ENCODE measurements around the gene ARHGAP15. TPM values are rescaled to one million over a fixed set of nuclear protein-coding genes. Genes with fewer than 3 reads are reported as not detected.

Gene ARHGAP15
- total RNA-seq, 1 experiment from 2014 or later: 0.42 TPM

DNA sequence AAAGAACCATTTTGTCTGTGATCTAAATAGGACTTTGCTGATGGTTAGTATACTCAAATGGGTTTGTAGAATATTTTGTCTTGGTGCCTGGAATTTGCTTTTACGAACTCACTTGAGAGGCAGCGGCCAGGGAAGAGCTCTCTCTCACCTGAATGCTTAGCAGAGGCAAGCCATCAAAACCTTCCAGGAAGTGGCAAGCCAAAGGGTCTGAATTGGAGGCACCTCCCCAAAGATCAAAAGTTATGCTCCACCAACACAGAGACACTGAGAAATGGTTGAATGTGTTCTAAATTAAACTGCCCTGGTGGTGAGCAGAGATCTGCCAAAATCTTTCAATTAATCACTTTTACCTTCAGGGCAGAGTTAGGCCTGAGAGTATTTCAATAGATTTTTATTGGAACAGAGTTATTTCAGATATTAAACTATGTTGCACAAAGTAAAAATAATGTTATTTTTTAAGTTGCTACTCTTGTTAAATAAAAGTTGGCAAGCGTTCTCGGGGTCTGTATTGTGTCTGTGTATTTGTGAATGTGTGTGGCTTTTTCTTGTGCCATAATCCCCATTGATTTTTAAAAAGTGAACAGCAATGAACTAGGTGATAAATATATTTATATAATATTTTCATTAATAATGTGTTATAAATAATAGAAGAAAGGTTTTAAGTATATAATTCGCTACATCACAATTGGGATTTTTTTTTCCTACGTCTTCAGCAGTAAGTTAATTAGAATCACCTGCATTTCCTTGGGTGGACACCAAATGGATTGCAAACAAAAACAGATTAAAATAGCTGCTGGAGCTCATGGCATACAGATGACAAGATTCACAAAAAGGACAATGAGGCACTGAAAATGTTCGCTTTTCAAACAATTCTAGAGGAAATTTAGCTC, 416.1 kb downstream of the ARHGAP15 start:
- Histone ChIP-seq H3K79me2 (ENCODE audit: insufficient read depth, low read length) (no peaks in the 10 kb centered on the region), H4K20me1 (ENCODE audit: insufficient read depth) (no peaks in the 10 kb centered on the region), H3K9me3 (ENCODE audit: control insufficient read depth in 1 of 2, insufficient read depth in 1 of 2, low read depth in 1 of 2, low read length in 2 of 2) (no peaks in the 10 kb centered on the region), H3K9ac (ENCODE audit: low read length) (no peak overlapping the region), H3K4me1 (ENCODE audit: control insufficient read depth in 1 of 2, insufficient read depth in 2 of 2, low read length in 2 of 2) (no peaks in the 10 kb centered on the region), H3K36me3 (ENCODE audit: control insufficient read depth in 1 of 2, insufficient read depth in 2 of 2, low read length in 2 of 2) (no peaks in the 10 kb centered on the region), H3K9me2 (ENCODE audit: insufficient read depth) (no peaks in the 10 kb centered on the region), H3K27ac (ENCODE audit: low read depth, low read length) (no peak overlapping the region), H3K27me3 (ENCODE audit: insufficient read depth, low read length) (no peaks in the 10 kb centered on the region), H2AFZ (ENCODE audit: low read depth, low read length, poor library complexity, severe bottlenecking) (no peak overlapping the region), H3K4me3 (replicated peaks in 1 of 2; ENCODE audit: low read depth in 1 of 2, low read length in 2 of 2) (no peak overlapping the region), H3K4me2 (ENCODE audit: low read length) (no peak overlapping the region)
- CTCF ChIA-PET: no interaction called here
- no TSS peak for BruUV-seq (replicated peaks)
- ATAC-seq (no peak), DNase-seq (ENCODE audit: low read depth, low spot score) (no peak)
- POLR2A ChIA-PET: no interaction called here
- RAD21 ChIA-PET (ENCODE audit: low non-redundant PET in 1 of 2, low total read pairs in 2 of 2, uncharacterized antibody in 2 of 2, unreplicated experiment in 2 of 2): no interaction called here
- intact Hi-C loops (cut with micrococcal nuclease): no loop called here
- no peak for TF ChIP-seq POLR2AphosphoS5 (IDR thresholded peaks at IDR 0.05; ENCODE audit: low read depth, low read length)
- no peak for TF ChIP-seq SIN3A (IDR thresholded peaks at IDR 0.05; ENCODE audit: low read depth)
- no peak for TF ChIP-seq SRF (IDR thresholded peaks at IDR 0.05; ENCODE audit: low read depth)
- no peak for TF ChIP-seq ELF1 (IDR thresholded peaks at IDR 0.05; ENCODE audit: borderline replicate concordance, low read depth)
- TF ChIP-seq POLR2A (IDR thresholded peaks at IDR 0.05; ENCODE audit: borderline replicate concordance, extremely low read depth, insufficient read depth, insufficient read length): no peak
- TF ChIP-seq ZFX (IDR thresholded peaks at IDR 0.05): no peak

- H3K27me3 ChIP-seq (ENCODE audit: insufficient read depth, low read length): no peaks in the 10 kb centered on the region
- RAD21 ChIA-PET (ENCODE audit: low non-redundant PET in 1 of 2, low total read pairs in 2 of 2, uncharacterized antibody in 2 of 2, unreplicated experiment in 2 of 2): no interaction called here
- no peak overlapping the region for H3K27ac ChIP-seq (ENCODE audit: low read depth, low read length)
- ATAC-seq (no peak), DNase-seq (ENCODE audit: low read depth, low spot score) (no peak)
- H3K79me2 ChIP-seq (ENCODE audit: insufficient read depth, low read length): no peaks in the 10 kb centered on the region
- BruUV-seq (replicated peaks): no TSS peak
- H3K9ac ChIP-seq (ENCODE audit: low read length): no peak overlapping the region
- no peak overlapping the region for H2AFZ ChIP-seq (ENCODE audit: low read depth, low read length, poor library complexity, severe bottlenecking)
- POLR2A ChIA-PET: no interaction called here
- no peaks in the 10 kb centered on the region for H3K4me1 ChIP-seq (ENCODE audit: control insufficient read depth in 1 of 2, insufficient read depth in 2 of 2, low read length in 2 of 2)
- H3K9me3 ChIP-seq (ENCODE audit: control insufficient read depth in 1 of 2, insufficient read depth in 1 of 2, low read depth in 1 of 2, low read length in 2 of 2): no peaks in the 10 kb centered on the region
- CTCF ChIA-PET: no interaction called here
- H3K4me2 ChIP-seq (ENCODE audit: low read length): no peak overlapping the region
- no peaks in the 10 kb centered on the region for H3K36me3 ChIP-seq (ENCODE audit: control insufficient read depth in 1 of 2, insufficient read depth in 2 of 2, low read length in 2 of 2)
- TF ChIP-seq CEBPB (IDR thresholded peaks at IDR 0.05; ENCODE audit: low read depth): no peak
- TF ChIP-seq SIN3A (IDR thresholded peaks at IDR 0.05; ENCODE audit: low read depth): no peak
- no peak for TF ChIP-seq FOSL1 (IDR thresholded peaks at IDR 0.05; ENCODE audit: low read depth)
- TF ChIP-seq ATF3 (IDR thresholded peaks at IDR 0.05): no peak
- TF ChIP-seq, protein P1, sequence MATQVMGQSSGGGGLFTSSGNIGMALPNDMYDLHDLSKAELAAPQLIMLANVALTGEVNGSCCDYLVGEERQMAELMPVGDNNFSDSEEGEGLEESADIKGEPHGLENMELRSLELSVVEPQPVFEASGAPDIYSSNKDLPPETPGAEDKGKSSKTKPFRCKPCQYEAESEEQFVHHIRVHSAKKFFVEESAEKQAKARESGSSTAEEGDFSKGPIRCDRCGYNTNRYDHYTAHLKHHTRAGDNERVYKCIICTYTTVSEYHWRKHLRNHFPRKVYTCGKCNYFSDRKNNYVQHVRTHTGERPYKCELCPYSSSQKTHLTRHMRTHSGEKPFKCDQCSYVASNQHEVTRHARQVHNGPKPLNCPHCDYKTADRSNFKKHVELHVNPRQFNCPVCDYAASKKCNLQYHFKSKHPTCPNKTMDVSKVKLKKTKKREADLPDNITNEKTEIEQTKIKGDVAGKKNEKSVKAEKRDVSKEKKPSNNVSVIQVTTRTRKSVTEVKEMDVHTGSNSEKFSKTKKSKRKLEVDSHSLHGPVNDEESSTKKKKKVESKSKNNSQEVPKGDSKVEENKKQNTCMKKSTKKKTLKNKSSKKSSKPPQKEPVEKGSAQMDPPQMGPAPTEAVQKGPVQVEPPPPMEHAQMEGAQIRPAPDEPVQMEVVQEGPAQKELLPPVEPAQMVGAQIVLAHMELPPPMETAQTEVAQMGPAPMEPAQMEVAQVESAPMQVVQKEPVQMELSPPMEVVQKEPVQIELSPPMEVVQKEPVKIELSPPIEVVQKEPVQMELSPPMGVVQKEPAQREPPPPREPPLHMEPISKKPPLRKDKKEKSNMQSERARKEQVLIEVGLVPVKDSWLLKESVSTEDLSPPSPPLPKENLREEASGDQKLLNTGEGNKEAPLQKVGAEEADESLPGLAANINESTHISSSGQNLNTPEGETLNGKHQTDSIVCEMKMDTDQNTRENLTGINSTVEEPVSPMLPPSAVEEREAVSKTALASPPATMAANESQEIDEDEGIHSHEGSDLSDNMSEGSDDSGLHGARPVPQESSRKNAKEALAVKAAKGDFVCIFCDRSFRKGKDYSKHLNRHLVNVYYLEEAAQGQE (IDR thresholded peaks at IDR 0.05; ENCODE audit: low read depth): no peak
- TF ChIP-seq CBX3 (IDR thresholded peaks at IDR 0.05; ENCODE audit: low read depth): no peak
- no peak for TF ChIP-seq JUND (IDR thresholded peaks at IDR 0.05)
- TF ChIP-seq POLR2AphosphoS5 (IDR thresholded peaks at IDR 0.05; ENCODE audit: low read depth, low read length): no peak
- no peak for TF ChIP-seq EZH2phosphoT487 (IDR thresholded peaks at IDR 0.05; ENCODE audit: borderline replicate concordance)
- no peak for TF ChIP-seq TCF7L2 (IDR thresholded peaks at IDR 0.05; ENCODE audit: borderline replicate concordance, extremely low read depth, insufficient read depth, insufficient read length)
- TF ChIP-seq RAD21 (IDR thresholded peaks at IDR 0.05; ENCODE audit: low read depth): no peak
- TF ChIP-seq YY1 (IDR thresholded peaks at IDR 0.05; ENCODE audit: extremely low read depth, insufficient replicate concordance, low read depth, low read length): no peak
- intact Hi-C loops (cut with micrococcal nuclease): no loop called here
- H3K4me3 ChIP-seq (replicated peaks in 1 of 2; ENCODE audit: low read depth in 1 of 2, low read length in 2 of 2): no peak overlapping the region
- H4K20me1 ChIP-seq (ENCODE audit: insufficient read depth): no peaks in the 10 kb centered on the region
- H3K9me2 ChIP-seq (ENCODE audit: insufficient read depth): no peaks in the 10 kb centered on the region
Observed at GRCh38 chr2:143545949-143546255, 416.7 kb downstream of the ARHGAP15 start.
